Erythroblast (primary cell): ENCODE results near the gene ZMYND11.

Source experiments
- GATA1 ChIP-seq: IDR thresholded peaks from 2 replicates; pipeline ENCODE4 v1.6.1; 2011; ENCODE audit warnings: low read depth, mild to moderate bottlenecking, control low read depth, low read length, moderate library complexity
- POLR2A ChIP-seq: IDR thresholded peaks from 2 replicates; pipeline ENCODE4 v1.6.1; 2011; ENCODE audit warnings: mild to moderate bottlenecking, low read length

GRCh38 chr10:224571-224970 is 89.3 kb downstream of the ZMYND11 start:
- TF ChIP-seq POLR2A (no peak), GATA1 (no peak)
